Left kidney (tissue), 2 donors: ENCODE results near the gene SPC25. TPM values are rescaled to one million over a fixed set of nuclear protein-coding genes. Genes with fewer than 3 reads are reported as not detected.
"Not testable (repeated sequence)": the region's sequence is repeated elsewhere in the genome, so short reads cannot be mapped to it uniquely, and the experiment has no call there.

Experiments used
- DNase-seq: peaks from one replicate; pipeline ENCODE4 v3.0.0-alpha.2; 2013
- polyA plus RNA-seq: library from polyadenylated mRNA; unstranded; fragments of 120-200 nt; gene quantifications from one replicate; pipeline ENCODE4 v1.2.1, GENCODE V29; 2013; ENCODE audit not compliant: insufficient read length

SPC25 gene
- polyA plus RNA-seq, 1 donor: 28.9 TPM

DNA sequence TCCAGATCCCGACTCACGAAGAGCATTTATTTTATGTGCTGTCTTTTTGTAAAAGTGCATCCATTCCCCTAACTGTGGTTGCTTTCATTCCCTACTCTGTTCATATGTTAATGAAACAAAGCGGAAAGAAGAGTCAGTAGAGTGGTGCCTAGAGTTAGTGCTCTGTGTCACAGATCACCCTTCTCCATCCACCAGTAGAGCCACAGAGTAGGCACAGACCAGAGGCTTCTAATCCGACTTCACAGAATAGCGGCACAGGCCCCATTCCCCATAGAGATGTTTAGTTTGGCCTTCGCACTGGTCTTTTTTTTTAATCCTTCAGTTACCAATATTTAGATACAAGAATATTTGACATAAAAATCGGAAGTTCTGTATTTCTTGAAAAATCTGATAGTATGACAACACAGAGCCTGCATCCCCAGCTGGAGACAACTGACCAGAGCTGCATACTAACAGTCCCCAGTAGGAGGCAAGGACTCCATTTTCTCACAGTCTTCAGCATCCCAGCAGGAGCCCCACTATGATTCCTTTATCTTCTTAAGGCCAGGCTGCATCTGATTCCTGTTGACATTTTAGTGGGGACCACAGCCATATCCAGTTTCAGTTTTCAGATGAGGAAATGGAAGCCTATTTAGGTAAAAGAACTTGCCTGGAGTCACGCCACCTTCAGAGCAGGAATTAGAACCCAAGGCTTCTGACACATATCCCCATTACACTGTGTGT, 17.9 kb upstream of the SPC25 start:
- no peak for DNase-seq

DNA sequence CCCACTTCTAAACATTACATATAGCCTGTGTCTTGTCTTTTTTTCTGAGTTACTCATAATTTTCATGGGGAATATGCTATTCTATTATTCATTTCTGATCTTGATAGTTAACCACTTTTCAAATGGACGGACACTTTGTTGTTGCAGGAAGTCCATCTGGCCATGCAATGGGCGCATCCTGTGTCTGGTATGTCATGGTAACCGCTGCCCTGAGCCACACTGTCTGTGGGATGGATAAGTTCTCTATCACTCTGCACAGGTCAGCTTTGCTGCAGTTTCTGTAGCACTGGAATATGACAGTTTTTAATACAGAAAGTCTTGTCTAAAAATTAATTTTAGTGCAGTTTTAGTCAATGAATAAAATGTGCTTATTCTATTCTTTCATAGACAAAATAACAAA, 14.1 kb upstream of the SPC25 start:
- DNase-seq: no peak

DNA sequence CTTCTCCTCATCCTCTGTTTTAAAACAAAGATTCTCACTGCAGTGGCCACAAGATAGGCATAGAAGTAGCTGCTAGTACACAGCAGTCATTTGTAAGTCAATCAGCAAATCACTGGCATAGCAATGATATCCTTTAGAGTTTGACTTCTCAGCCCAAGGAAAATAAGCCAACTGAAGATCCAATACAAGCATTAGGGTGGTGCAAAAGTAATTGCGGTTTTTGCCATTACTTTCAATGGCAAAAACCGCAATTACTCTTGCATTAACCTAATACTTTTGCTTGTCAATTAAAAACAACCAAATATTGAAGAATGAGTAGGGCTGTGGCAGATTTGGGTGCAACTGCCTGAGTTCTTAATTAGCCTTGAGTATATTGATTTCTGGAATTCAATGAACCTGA, 13.7 kb upstream of the SPC25 start:
- DNase-seq: no peak

DNA sequence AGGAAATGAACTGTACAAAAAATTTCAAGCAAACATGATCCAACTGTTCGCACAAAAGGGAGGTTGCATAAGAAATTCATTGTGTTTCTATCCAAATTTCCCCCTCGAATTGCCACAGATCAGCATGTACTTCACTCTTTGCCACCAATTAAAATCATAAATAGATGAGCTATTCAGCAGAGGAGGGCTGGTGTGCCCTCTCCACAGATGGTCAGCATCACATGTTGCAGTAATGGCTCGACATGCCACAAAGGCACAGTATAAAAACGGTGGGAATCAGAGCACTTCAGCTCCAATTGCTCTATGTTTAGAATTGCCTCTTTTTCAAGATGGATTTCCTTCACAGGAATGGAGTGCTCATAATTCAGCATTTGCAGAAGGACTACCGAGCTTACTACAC, 10.8 kb upstream of the SPC25 start, which contains the start of gene G6PC2:
TSS of gene G6PC2 (plus strand) at position 289 of the 400 bp plus-strand sequence. CDS start at position 330, 41 bp downstream.
- DNase-seq: no peak

DNA sequence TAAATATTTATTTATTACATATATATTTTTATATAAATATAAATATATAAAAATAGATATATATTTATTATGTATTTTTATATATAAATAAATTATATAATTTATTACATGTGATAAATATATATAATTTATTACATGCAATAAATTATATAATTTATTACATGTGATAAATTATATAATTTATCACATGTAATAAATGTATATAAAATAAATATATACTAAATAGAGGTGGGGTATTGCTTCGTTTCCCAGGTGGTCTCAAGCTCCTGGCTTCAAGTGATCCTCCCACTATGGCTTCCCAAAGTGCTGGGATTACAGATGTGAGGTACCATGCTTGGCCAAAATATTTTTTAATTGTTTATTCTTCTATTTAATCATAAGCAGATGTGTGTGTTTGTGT, 7.2 kb upstream of the SPC25 start:
- no peak for DNase-seq

DNA sequence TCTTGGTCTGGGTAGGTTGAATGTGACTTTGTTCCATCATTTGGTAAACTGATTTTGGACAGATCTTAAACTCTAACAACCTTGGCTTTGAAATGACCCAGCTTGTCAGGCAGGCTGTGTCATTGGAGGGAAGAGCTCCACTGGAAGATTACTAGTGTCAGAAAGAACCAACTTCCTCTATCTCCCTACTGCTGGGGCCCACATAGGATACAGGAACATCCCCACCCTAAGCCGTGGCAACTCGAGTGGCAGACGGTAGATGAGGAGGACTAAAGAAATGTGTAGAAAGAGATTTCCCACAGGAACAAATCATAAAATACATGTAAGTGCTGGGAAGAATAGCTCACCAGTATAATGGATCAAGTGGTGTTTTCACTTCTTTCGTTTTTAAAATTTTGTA, 6.6 kb upstream of the SPC25 start:
- DNase-seq: no peak

DNA sequence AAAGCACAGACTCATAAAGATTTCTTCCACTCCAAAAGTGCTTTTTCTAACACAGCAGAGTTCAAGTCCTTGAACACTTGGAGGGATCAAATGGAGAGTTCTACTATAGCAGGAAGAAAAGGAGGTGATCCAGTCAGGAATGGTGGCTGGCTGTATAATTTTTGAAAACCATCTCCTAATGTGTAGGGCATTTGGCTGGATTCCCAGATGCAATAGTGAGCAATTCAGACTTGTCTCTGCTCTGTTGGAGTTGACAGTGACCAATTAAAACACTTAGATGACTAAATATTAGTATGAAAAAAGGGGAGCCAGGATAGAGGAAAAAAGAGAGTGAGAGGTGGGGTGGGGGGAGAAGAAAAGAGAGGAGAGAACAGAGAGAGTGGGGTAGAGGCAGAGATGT, 5.5 kb upstream of the SPC25 start:
- DNase-seq: no peak

DNA sequence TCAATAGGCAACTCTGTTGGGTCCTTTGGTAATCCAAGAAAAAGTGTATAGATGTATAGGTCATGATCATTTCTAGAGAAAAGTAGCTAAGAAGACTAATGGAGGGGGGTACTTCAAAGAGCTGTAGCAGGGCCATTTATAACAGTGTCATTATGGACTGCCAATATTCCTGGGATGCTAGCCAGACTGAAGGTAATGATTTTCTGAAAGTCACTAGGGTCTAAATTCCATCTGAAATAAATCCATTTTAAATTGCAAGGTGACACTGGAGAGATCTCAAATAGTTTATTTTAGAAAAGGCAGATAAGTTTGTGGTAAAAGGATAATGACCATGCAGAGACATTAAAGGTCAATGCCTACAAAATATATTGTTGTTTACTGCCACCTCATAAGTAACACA, 4.5 kb upstream of the SPC25 start:
- no peak for DNase-seq

DNA sequence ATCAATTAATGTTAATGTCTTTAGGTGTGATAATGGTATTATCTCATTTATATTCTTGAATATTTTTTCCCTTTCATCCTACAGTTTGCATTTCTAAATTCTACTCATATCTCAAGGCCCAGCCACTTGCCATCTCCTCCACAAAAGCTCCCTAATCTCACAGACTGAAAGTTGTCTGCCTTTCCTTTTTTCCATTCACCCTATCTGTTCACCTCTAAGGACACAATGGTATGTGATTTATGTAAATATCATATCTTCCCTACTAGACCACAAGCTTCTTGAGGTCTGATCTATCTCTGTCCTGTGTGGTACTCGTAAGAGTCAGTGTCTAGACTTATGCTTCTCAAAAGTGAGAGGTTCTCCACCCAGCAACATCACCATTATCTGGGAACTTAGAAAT, 3.9 kb upstream of the SPC25 start:
- DNase-seq: no peak

DNA sequence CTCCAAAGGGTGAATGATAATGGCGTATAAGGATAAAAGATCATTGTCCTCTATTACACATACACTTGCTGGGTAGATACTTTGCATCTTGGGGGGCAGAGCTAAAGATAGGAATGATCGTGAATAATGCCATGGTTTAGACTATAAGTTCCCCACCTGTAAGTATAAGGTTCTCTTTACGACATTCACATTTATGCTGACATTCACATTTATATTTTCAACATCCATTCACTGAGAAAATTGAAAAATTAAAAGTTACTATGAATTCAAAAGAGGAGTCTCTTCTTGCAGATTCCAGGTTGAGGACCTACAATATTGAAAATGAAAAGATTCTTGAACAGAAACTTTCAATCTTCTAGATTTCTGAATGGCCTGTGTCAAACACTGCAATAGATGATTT, 2.1 kb upstream of the SPC25 start:
- DNase-seq: no peak

DNA sequence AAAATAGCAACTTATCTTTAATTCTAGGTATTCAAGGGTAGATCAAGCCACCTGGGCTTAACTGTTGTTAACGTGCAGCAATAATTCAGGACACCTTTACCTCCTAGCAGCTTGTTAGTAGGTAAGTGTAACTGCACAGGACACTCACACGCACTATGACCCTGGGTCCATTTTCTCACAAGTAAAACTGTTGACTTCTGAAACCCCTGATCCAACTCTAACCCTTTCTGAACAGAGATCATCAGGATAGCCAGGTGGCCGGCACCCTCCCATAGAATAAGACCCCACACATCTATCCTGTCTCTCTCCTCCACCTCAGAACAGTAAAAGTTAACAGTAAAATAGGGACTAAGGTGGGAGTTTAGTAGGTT, 610 bp downstream of the SPC25 start:
- DNase-seq: no peak

DNA sequence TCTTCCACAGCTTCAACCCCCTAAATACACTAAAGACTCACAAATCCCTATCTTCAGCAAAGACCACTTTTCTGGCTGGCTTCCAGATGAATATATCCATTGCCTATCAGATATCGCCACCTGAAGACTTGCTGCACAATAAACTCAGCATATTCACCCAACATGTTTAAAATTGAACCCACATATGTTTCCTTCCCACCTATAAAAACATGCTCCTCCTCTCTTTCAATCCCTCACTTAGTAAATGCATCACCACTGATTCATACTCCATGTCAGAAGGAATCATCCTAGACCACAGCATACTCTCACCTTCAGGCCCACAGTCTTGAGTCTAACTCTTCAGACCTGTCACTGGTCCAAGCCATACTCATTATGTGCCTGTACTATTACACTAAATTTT, 5.3 kb downstream of the SPC25 start:
- no peak for DNase-seq

DNA sequence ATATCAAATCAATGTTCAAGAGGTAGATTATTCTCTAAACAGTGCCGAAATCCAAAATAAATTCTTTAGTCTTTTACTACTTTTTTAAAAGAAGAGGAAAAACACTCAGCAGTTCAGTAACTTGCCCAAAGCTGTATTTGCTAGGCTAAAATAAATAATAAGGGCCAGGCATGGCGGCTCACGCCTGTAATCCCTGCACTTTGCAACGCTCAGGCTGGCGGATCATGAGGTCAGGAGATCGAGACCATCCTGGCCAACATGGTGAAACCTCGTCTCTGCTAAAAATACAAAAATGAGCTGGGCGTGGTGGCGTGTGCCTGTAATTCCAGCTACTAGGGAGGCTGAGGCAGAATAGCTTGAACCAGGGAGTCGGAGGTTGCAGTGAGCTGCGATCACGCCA, 8.1 kb downstream of the SPC25 start:
- not testable (repeated sequence) for DNase-seq

DNA sequence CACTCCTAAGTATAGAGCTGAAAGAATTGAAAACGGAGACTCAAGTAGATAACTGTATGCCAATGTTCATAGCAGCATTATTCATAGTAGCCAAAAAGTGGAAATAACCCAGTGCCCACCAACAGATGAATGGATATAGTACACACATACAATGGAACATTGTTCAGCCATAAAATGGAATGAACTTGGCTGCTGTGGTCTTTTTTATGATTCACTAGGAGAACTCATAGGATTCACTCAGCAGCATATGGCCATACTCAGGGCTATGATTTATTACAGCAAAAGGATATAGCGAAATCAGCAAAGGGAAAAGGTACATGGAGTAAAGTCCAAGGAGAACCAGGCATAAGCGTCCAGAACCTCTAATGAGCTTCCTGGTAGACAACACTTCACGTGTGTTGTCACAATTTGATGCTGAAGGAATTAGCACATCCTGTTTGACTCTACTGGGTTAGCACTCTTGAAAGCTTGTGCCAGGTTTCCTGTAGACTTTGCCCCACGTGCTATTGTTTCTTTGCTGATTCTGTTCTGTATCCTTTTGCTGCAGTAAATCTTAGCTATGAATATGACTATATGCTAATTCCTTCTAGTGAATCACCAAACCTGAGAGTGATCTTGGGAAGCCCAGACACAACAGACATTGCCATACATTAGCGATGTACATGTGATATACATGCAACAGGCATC, 15.7 kb downstream of the SPC25 start:
- DNase-seq: no peak

DNA sequence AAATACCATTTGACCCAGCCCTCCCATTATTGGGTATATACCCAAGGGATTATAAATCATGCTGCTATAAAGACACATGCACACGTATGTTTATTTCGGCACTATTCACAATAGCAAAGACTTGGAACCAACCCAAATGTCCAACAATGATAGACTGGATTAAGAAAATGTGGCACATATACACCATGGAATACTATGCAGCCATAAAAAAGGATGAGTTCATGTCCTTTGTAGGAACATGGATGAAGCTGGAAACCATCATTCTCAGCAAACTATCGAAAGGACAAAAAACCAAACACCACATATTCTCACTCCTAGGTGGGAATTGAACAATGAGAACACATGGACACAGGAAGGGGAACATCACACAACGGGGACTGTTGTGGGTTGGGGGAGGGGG, 19.4 kb downstream of the SPC25 start:
- not testable (repeated sequence) for DNase-seq

DNA sequence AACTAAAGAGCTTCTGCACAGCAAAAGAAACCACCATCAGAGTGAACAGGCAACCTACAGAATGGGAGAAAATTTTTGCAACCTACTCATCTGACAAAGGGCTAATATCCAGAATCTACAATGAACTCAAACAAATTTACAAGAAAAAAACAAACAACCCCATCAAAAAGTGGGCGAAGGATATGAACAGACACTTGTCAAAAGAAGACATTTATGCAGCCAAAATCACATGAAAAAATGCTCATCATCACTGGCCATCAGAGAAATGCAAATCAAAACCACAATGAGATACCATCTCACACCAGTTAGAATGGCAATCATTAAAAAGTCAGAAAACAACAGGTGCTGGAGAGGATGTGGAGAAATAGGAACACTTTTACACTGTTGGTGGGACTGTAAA, 19.9 kb downstream of the SPC25 start:
- not testable (repeated sequence) for DNase-seq

DNA sequence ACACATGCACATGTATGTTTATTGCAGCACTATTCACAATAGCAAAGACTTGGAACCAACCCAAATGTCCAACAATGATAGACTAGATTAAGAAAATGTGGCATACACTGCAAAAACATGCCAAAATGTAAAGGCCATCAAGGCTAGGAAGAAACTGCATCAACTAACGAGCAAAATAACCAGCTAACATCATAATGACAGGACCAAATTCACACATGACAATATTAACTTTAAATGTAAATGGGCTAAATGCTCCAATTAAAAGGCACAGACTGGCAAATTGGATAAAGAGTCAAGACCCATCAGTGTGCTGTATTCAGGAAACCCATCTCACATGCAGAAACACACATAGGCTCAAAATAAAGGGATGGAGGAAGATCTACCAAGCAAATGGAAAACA, 23.1 kb downstream of the SPC25 start:
- not testable (repeated sequence) for DNase-seq

DNA sequence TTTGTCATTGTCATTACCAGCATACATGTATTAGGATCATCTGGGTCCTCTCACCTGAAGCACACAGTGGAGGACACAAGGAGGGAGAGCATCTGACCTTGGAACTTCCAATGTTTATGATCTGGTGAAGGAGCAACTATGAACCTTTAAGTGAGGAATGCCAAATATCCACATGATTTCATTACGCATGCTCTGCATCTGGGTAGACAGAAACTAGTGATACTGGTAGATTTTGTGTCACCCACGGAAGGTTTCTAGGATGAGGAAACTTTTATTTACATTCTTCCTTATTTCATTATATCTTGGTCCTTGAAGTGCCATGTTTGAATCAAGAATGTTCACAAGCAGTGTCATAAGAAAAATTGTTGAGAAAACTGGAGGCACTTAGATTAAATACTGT, 32.1 kb downstream of the SPC25 start:
- DNase-seq: no peak

DNA sequence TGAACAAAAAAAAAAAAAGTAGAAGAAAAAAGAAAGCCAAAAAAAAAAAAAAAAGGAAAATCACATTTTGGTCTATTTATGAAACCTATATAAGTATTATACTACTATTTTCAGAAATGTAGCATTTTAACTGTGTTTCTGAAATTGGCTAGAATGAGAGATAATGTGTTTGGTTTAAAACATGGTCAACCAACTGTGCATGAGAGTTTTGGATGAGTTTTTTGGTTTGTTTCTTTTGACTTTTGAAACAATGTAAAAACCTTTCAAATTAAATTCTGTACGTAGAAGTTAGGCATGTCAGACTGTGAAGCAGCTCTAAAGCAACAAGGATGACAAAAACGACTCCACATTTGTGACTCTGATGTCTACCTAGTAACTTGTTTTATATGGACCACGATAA, 34.6 kb downstream of the SPC25 start:
- DNase-seq: no peak

DNA sequence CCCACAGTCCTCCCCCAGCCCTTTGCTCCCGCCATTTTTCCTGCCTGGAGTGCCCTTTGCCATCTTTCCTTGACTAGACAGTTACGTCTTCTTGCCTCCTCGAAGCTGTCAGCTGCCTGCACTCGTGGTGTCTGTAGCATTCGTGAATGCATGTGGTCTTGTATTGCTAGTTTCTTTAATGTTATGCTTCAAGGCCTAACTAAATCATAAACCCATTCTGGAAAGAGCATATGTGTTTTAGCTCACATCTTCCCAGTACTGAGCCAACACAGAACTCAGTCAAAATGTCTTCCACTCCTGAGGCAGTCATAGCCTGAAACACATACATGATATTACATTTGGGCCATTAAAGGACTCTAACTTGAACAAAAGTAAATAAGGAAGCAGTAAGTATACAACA, 35.6 kb downstream of the SPC25 start:
- DNase-seq: no peak

DNA sequence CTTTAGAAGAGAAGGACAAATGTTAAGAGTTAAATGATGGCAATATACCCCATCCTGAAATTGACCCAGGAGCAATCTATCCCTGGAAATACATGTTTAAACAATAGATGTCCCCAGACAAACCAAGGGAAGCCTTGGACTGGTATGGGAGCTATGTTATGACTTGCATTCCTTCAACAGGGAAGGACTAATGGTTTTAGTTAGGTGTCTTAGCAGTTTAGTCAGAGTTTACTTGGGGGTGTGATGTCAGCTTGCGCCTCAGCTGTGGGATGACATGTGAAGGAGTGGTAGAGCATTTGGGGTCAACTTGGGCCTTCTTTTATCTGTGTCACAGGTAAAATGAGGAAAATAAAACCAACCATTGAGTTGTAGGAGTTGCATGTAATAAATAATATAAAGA, 36.8 kb downstream of the SPC25 start:
- DNase-seq: no peak

DNA sequence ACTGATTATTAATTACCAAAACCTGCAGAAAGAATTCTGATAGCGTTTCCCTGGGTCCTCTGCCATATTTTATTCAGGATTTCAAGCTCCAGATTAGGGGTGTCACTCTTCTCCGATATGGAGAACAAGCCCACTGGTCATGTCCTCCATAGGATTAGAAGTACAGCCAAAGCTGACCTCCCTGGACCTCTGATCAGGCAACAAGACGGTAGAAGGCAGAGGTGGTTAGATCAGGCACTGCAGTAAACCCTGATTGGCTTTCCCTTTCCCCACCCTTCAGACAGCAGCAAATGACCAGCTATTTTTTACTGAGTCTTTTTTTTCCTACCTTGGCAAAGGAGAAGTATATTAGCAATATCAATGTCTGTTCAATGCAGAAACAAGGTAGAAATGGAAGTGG, 37.7 kb downstream of the SPC25 start:
- no peak for DNase-seq

DNA sequence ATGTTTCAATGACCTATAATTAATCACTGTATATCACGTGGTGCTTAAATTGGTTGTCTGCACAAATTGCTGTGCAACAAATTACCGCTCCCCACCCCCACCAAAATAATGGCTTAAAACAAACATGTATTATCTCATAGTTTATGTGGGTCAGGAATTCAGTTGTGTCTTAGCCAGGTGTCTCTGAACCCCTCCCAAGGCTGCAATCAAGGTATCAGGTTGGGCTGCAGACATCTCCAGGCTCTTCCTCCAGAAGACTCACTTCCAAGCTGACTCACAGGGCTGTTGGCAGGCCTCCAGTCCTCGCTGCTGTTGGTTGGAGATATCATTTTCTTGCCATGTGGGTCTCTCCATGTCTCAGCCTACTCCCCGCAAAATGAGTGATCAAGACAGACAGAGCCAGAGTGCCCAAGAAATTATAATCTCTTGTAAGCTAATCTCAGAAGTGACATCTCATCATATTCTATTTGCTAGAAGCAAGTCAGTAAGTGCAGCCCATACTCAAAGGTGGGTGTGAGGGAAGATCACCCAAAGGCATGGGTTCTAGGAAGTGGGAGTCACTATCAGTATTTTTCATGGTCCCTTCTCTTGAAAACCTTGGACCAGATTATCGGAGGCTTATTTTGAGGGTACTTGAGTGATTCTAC, 38.4 kb downstream of the SPC25 start:
- DNase-seq: no peak

DNA sequence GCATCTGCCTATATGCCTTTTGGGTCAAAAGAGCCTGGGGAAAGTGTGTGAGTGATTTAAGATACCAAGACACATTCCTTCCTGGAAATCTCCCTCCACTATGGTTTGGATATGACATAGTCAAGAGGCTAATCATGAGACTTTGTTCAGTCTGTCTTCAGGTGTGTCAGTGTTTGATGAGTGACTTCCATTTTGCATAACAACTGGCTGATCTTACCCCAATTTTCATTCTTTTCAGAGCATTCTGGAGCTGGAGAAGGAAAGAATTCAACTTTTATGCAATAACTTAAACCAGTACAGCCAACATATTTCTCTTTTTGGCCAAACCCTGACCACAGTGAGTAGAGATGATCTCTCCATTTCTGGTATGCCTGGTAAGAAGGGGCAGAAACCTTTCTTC, 39.4 kb downstream of the SPC25 start:
- no peak for DNase-seq
